K562 (cell line): ENCODE measurements around the gene ACAD10.

ENCODE experiments used
- EZH2 ChIP-seq: IDR thresholded peaks from 2 replicates; pipeline ENCODE4 v1.6.1; 2012; ENCODE audit warnings: low read depth, mild to moderate bottlenecking, inconsistent platforms, low read length, borderline replicate concordance
- GTF2F1 ChIP-seq: IDR thresholded peaks from 2 replicates; pipeline ENCODE4 v1.6.1; 2011; ENCODE audit warnings: low read depth, low read length, improper control_type of control experiment
- JUN ChIP-seq, 2 experiments: sonication (generic) in 1 of 2; formaldehyde crosslinking in 1 of 2; IDR thresholded peaks; 2 replicates each; pipeline versions ENCODE4 v1.6.1 to v1.8.0; 2012 to 2022; ENCODE audit warnings: borderline replicate concordance in 2 of 2, mild to moderate bottlenecking in 2 of 2, improper control_type of control experiment in 1 of 2, low read depth in 1 of 2, low read length in 1 of 2, missing genetic modification reagents in 1 of 2
- MED1 ChIP-seq: sonication (generic); formaldehyde crosslinking; IDR thresholded peaks from 2 replicates; pipeline ENCODE4 v1.8.1; 2023; ENCODE audit warnings: missing genetic modification reagents, borderline replicate concordance
- POLR3G ChIP-seq: IDR thresholded peaks from 2 replicates; pipeline ENCODE4 v1.6.1; 2011; ENCODE audit not compliant: insufficient read length, insufficient replicate concordance; ENCODE audit errors: extremely low read depth
- RBBP5 ChIP-seq: fragments of 200-600 bp; sonication (generic); IDR thresholded peaks from 2 replicates; pipeline ENCODE4 v1.6.1; 2012; ENCODE audit warnings: borderline replicate concordance, mild to moderate bottlenecking, low read length, control low read depth, inconsistent platforms; ENCODE audit not compliant: insufficient read depth, poor library complexity, severe bottlenecking
- RBM22 ChIP-seq: fragments of 200-400 bp; formaldehyde crosslinking; IDR thresholded peaks from 2 replicates; pipeline ENCODE4 v1.6.1; 2018; ENCODE audit warnings: low read length, low read depth; ENCODE audit not compliant: poor library complexity, severe bottlenecking
- ZBED1 ChIP-seq: IDR thresholded peaks from 2 replicates; pipeline ENCODE4 v1.6.1; 2014
- ZBTB49 ChIP-seq: sonication (generic); formaldehyde crosslinking; IDR thresholded peaks from 2 replicates; pipeline ENCODE4 v1.8.0; 2022; ENCODE audit warnings: missing genetic modification reagents, mild to moderate bottlenecking, borderline replicate concordance

- TF ChIP-seq RBM22 (no peak), JUN (IDR thresholded peaks at IDR 0.05; ENCODE audit: borderline replicate concordance, low read depth, low read length) (no peak), JUN (CRISPR knock-in tag; IDR thresholded peaks at IDR 0.05; ENCODE audit: borderline replicate concordance) (no peak), ZBTB49 (CRISPR knock-in tag) (no peak), ZBED1 (no peak), POLR3G (no peak), EZH2 (no peak), GTF2F1 (no peak), RBBP5 (no peak), MED1 (no peak)
Measured at GRCh38 chr12:111783046-111783445, 97.2 kb downstream of the ACAD10 start.
